ENCODE data around the gene CHTF18. TPM values are rescaled to one million over a fixed set of nuclear protein-coding genes. Genes with fewer than 3 reads are reported as not detected.

CHTF18 gene
- total RNA-seq, 1 donor from 2014 or later = 14.8 TPM

DNA sequence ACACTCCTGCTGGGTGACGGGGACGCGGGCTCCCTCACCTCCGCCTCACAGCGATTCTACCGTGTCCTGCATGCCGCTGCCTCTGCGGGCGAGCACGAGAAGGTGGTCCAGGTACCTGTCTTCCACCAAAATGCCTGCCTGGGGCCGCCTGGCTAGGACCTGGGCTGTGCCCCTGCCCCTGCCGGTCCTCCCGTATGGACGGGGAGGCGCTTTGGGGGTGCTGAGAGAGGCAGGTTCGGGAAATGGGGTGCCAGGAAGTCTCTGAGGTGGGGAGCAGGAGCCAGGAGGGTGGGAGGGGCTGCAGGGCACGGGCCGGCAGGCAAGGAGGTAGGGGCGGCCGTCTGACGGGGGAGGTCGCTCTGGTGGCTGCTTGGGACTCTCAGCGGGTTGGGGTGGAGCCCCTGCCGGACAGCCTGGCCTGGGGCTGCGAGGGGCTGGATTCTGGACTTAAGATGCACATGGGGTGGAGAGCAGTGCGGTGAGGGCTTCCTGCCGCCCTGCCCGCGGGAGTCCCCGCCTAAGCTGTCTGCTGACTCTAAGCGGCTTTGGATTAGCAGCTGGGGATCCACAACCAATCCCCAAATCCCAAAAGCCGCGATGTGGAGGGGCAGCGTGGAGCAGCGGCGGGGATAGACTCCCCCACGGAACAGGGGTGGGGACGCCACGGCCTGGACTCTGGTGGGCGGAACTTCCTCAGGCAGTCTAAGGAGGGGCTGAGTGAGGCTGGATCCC is 5.8 kb downstream of the CHTF18 start:
- no peak overlapping the region for H3K27ac ChIP-seq (ENCODE audit: low read depth, low read length)
- no peak overlapping the region for H3K4me2 ChIP-seq (ENCODE audit: low read length)
- Mint-ChIP-seq H3K27me3 (ENCODE audit: low read depth, unreplicated experiment) (no peaks in the 10 kb centered on the region), H3K9me3 (ENCODE audit: unreplicated experiment) (no peaks in the 10 kb centered on the region), H3K36me3 (ENCODE audit: low read depth, unreplicated experiment) (peaks cover 10% of the 10 kb centered on the region), H3K4me3 (ENCODE audit: unreplicated experiment) (no peak overlapping the region), H3K4me1 (ENCODE audit: low read depth, unreplicated experiment) (no peaks in the 10 kb centered on the region), H3K27ac (ENCODE audit: unreplicated experiment) (no peak overlapping the region)
- peaks cover 8% of the 10 kb centered on the region for H4K20me1 ChIP-seq (ENCODE audit: insufficient read depth, low read length)
- no peaks in the 10 kb centered on the region for H3K36me3 ChIP-seq (ENCODE audit: insufficient read depth, low read length)
- peaks cover 12% of the 10 kb centered on the region for H3K79me2 ChIP-seq (ENCODE audit: insufficient read depth, low read length)
- H3K27me3 ChIP-seq (ENCODE audit: insufficient read depth, low read length) = peaks cover 2% of the 10 kb centered on the region
- no peak for TF ChIP-seq EZH2 (IDR thresholded peaks at IDR 0.05; ENCODE audit: insufficient read depth, low read length)
- TF ChIP-seq, protein P1, sequence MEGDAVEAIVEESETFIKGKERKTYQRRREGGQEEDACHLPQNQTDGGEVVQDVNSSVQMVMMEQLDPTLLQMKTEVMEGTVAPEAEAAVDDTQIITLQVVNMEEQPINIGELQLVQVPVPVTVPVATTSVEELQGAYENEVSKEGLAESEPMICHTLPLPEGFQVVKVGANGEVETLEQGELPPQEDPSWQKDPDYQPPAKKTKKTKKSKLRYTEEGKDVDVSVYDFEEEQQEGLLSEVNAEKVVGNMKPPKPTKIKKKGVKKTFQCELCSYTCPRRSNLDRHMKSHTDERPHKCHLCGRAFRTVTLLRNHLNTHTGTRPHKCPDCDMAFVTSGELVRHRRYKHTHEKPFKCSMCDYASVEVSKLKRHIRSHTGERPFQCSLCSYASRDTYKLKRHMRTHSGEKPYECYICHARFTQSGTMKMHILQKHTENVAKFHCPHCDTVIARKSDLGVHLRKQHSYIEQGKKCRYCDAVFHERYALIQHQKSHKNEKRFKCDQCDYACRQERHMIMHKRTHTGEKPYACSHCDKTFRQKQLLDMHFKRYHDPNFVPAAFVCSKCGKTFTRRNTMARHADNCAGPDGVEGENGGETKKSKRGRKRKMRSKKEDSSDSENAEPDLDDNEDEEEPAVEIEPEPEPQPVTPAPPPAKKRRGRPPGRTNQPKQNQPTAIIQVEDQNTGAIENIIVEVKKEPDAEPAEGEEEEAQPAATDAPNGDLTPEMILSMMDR (IDR thresholded peaks at IDR 0.05; ENCODE audit: insufficient read depth, low read depth, low read length) = no peak
- no peak overlapping the region for H3K4me3 ChIP-seq (ENCODE audit: insufficient read depth, low read depth, low read length)
- no peak for FAIRE-seq
- DNase-seq (ENCODE audit: low read depth) = no peak
- H3K4me1 ChIP-seq (ENCODE audit: insufficient read depth, low read length) = peaks cover 4% of the 10 kb centered on the region
- no peaks in the 10 kb centered on the region for H3K9me3 ChIP-seq (ENCODE audit: insufficient read depth, low read depth, low read length)
- H2AFZ ChIP-seq (ENCODE audit: low read depth, low read length) = no peak overlapping the region
- no peak overlapping the region for H3K9ac ChIP-seq (ENCODE audit: low read length)

DNA sequence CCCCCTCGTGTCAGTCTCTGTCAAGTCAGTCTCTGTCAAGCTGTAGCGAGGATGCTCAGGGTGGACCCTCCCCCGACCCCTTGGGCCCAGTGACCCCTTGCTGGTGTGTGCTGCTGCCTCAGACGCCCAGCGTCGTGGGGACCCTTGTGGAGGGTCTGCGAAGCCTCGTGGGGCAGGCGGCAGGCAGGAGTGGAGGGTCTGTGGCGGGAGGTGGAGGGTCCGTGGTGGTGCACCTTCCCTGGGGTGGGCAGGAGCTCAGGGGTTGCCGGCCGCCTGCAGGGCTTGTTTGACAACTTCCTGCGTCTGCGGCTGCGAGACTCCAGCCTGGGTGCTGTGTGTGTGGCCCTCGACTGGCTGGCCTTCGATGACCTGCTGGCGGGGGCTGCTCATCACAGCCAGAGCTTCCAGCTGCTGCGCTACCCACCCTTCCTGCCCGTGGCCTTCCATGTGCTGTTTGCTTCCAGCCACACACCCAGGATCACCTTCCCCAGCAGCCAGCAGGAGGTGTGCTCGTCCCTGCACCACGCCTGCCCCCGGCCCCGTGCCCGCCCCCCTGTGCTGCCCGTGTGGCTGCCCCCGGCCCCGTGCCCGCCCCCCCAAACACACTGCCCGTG is 6.5 kb downstream of the CHTF18 start:
- Mint-ChIP-seq H3K27ac (ENCODE audit: unreplicated experiment) (no peak overlapping the region), H3K4me3 (ENCODE audit: unreplicated experiment) (no peak overlapping the region), H3K9me3 (ENCODE audit: unreplicated experiment) (no peaks in the 10 kb centered on the region), H3K36me3 (ENCODE audit: low read depth, unreplicated experiment) (peaks cover 10% of the 10 kb centered on the region), H3K27me3 (ENCODE audit: low read depth, unreplicated experiment) (no peaks in the 10 kb centered on the region), H3K4me1 (ENCODE audit: low read depth, unreplicated experiment) (no peaks in the 10 kb centered on the region)
- Histone ChIP-seq H3K79me2 (ENCODE audit: insufficient read depth, low read length) (peaks cover 5% of the 10 kb centered on the region), H3K27ac (ENCODE audit: low read depth, low read length) (no peak overlapping the region), H3K4me3 (ENCODE audit: insufficient read depth, low read depth, low read length) (no peak overlapping the region), H3K9ac (ENCODE audit: low read length) (no peak overlapping the region), H3K9me3 (ENCODE audit: insufficient read depth, low read depth, low read length) (no peaks in the 10 kb centered on the region), H2AFZ (ENCODE audit: low read depth, low read length) (no peak overlapping the region), H3K27me3 (ENCODE audit: insufficient read depth, low read length) (peaks cover 6% of the 10 kb centered on the region), H3K4me1 (ENCODE audit: insufficient read depth, low read length) (no peaks in the 10 kb centered on the region), H3K4me2 (ENCODE audit: low read length) (no peak overlapping the region), H3K36me3 (ENCODE audit: insufficient read depth, low read length) (no peaks in the 10 kb centered on the region), H4K20me1 (ENCODE audit: insufficient read depth, low read length) (peaks cover 6% of the 10 kb centered on the region)
- no peak for TF ChIP-seq EZH2 (IDR thresholded peaks at IDR 0.05; ENCODE audit: insufficient read depth, low read length)
- TF ChIP-seq, protein P1 (IDR thresholded peaks at IDR 0.05; ENCODE audit: insufficient read depth, low read depth, low read length) = no peak
- DNase-seq (ENCODE audit: low read depth) (no peak), FAIRE-seq (no peak)
